HG03378 (cell line): ENCODE measurements around the gene ERFL.

Experiments
- ATAC-seq: cut with Tn5 transposase; IDR thresholded peaks from one replicate; pipeline ENCODE4 v1.9.1; 2021; ENCODE audit warnings: mild to moderate bottlenecking, moderate library complexity; ENCODE audit not compliant: unreplicated experiment

ERFL gene

DNA sequence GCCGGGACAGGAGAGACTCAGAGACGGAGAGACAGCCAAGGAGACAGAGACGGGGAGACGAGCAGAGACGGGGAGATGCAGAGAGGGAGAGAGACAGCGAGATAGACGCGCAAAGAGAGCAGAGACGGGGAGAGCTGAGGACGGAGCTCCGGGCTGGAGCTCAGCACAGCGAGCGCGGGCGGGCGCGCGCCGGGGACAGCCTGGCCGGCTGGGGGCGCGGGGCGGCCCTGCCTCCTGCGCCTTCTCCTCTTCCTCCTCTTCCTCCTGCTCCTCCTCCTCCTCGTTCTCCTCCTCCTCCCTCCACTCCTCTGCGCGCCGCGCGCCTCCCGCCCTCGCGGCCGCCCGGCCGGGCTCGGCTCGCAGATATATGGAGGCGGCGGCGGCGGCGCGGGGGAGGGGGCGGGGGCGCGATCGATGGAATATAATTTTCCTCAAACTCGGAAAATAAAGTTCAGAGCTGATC is at the start of gene ERFL:
Gene ERFL, minus strand, starts transcription at position 229 of the 463 bp plus-strand sequence. CDS start 15,530 bp downstream, outside the sequence.
- ATAC-seq, result no peak

DNA sequence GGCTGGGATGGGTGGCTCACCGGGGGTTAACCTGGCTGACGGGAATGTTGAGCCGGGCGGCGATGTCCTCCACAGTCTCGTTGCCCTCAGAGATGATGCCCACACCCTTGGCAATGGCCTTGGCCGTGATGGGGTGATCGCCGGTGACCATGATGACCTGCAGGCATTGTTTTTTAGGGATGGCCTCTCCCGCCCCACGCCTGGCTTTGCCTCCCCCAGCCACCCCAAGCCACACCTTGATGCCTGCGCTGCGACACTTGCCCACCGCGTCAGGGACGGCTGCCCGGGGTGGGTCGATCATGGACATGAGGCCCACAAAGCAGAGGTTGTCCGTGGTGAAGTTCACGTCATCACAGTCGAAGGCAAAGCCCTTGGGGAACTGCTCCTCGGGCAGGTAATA is 49.7 kb upstream of the ERFL start:
- no peak for ATAC-seq

DNA sequence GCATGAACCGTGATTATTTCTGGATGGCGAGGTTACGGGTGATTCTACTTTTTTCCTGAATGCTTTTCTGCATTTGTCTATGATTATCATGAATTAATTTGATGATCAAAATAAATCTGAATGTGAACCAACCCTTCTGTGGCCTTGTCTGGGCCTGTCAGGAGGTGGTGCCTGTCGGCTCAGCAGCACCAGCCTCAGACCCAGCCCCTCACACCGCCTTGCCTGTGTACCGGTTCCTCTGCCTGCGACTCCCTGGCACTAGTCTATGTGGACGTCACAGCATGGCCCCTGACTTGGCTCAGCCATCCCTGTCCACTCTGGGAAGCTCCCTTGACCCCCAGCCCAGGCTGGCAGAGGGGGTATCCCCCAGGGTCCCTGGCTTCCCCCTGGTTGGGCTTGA is 46.4 kb upstream of the ERFL start:
- no peak for ATAC-seq

DNA sequence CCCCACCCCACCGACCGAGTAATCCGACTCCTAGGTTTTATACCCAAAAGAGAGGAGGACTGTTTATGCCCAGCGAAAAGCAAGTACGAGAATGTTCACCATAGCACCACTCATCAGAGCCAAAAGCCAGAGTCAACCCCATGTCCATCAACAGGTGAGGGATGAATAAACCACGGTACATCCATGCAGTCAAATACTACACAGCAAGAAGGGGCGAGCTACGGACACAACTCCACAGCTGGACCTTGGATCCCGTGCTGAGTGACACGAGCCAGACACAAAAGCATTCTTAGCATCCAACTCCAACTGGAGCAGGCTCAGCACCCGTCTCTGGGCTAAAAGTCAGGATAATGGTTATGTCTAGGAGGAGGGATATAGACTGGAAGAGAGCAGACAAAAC is 43.1 kb upstream of the ERFL start:
- no peak for ATAC-seq

DNA sequence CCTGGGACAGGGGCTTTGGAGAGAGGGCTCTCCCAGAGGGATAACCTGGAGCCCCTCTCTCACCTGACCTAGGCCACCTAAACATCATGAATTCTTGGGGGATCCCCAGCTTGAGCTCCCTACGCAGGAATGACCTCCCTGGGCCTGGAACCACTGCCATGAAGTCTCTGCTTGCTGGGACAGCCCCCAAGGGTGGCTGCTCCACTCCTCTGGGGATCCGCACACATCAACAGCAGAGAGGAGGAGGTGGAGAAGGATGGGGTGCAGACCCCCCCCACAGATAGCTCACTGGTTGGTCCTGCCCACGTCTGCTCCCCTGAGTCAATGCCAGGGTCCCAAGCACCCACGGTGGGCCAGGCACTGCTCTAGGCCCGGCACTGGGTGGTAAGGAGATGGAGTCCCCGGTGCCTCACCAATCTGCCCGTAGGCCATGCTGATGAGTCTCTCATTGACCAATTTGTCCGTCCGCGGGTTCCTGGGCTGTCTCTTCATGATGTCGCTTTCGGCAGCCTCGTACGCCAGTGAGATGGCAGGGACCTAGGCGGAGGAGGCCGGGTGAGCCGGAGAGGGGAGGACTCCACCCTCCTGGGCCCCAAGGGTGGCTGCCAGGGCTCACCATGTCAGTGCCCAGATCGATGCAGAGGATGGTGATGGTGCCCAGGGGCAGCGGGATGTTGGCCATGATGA is 41.7 kb upstream of the ERFL start:
- no peak for ATAC-seq

DNA sequence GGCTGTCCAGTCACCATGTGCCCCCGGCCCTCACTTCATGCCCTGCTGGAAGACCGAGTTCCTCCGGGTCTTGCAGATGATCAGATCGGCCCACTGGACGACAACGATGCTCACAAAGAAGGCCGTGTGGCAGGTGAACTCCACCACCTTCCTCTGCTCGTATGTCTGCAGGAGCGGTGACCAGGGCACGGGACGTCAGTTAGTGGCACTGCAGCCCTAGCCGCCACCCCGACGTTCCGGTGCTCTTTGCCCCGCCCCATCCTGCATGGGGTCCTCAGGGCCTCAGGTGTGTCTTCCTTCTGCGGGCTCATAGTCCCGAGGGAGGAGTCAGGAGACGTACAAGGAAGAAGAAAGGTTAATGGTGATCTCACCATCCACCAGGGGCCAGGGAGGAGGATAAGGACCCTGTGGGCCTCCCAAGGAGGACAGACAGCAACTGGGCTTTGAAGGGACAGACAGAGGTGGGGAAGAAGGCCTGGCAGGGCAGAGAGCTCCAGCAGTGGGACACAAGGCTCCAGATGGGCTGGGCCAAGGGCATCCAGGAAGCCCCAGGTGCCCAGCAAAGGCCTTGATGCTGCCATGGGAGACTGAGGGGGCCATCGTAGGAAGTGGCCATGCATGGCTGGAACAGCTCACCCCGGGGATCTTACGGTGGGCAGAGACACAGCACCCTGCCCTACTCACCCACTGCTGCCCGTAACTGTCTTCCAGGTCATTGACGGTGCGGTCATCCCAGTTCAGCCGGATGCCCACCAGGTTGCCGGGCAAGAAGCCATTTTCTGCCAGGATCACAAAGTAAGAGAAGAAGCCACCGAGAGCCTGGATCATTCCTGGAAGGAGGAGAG is 40.7 kb upstream of the ERFL start:
- no peak for ATAC-seq

DNA sequence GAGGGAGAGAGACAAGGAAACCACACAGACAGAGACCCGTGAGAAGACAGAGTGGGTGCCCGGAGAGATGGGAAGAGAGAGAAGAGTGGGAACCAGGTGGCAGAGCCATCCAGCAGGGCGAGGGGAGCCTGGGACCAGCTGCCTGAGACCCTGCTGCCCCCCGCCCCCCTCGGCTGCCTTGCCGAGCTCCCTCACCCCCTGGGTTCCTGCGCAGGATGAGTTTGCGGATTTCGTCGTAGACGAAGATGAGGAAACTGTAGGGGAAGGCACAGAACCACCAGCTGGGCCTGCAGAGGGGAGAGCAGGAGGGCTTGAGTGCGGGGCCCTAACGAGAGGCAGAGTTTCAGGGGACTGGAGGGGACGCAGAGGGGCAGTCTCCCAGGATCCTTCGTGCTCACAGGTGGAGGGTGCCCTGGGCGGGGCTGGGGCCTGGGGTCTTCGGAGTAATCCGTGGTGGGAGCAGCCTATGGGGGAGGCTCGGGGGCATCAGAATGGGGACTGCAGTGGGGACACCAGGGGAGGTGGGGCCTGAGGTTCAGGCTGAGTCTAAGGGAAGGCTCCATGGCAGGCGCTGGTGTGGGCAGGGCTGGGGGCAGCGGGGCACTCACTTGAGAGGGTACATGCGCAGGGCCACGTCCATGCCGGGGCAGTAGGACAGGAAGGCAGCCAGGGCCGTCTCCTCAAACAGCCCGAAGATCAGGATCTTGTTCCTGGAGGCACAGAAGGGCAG is 39.0 kb upstream of the ERFL start:
- no peak for ATAC-seq

DNA sequence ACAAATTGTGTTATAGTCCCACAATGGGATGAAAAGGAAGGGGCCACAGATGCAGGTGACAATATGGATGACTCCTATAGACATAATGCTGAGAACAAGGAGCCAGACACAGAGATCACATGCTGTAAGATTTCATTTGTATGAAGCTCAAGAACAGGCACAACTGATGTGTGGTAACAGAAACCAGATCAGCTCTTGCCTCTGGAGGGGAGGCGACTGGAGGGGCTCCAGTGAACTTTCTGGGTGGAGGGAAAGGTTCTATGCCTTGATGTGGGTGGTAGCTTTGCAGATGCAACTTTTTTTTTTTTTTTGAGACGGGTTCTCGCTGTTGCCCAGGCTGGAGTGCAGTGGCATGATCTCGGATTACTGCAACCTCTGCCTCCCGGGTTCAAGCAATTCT is 36.9 kb upstream of the ERFL start:
- no peak for ATAC-seq

DNA sequence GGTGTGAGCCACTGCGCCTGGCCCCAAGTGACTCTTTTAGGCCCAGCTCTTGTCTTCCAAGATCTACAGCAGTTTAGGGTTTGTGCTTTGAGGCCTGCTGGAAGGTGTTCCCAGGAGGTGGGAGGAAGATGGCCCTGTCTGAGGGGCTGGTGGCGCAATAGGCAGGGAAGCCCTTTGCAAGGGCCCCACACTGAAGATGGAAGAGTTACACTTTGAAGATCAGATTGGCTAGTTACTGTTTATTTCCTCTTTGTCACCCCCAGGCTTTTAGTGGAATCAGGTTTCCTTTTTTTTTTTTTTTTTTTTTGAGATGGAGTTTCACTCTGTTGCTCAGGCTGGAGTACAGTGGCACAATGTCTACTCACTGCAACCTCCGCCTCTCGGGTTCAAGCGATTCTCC is 32.7 kb upstream of the ERFL start:
- ATAC-seq, result no peak

DNA sequence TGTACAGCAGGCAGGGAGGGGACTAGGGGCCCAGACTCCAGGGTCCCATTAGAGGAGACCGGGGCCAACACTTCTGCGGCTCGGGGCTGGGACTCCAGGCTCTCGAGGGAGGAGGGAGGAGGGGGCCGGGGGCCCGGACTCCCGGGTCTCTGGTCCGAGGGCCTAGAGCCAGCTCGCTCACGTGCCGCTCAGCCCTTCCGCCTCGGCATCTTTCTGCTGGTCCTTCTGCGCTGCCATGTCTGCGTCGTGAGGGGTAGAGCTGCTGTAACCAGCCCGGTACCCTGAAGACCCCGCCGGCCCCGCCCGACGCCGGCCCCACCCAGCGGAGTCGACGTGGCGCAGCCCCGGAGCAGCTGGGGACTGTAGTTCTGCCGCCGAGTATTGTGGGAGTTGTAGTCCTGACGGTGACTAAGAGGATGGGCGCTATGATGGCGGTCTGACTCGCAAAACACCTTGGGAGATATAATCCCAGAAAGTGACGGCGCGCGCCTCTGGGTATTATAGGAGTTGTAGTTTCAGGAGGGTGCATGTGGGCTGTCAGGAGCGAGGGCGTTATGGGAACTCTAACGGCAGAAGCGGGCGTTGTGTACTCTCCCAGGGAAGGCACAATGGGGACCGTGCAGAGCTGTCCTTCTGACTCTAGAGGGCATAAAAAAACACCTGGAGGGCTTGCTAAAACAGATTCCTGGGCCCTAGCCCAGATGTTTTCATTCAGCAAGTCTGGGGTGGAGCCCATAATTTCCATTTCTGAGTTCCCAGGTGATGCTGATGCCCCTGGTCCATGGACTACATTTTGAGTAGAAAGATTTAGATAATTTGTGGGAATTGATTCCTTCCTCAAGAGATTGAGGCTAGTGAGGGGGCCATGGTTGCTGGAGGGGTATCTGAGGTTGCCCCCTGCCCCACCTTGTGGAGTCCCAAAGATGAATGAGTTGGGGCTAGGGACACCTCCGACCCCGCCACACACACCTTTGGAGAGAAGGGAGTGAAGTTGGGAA is 31.1 kb upstream of the ERFL start, which contains the start of gene RABAC1:
Gene RABAC1, minus strand, starts transcription at position 266 of the 998 bp plus-strand sequence. Its CDS starts 29 bp downstream, at position 237.
- ATAC-seq, result peak; percentile 79

DNA sequence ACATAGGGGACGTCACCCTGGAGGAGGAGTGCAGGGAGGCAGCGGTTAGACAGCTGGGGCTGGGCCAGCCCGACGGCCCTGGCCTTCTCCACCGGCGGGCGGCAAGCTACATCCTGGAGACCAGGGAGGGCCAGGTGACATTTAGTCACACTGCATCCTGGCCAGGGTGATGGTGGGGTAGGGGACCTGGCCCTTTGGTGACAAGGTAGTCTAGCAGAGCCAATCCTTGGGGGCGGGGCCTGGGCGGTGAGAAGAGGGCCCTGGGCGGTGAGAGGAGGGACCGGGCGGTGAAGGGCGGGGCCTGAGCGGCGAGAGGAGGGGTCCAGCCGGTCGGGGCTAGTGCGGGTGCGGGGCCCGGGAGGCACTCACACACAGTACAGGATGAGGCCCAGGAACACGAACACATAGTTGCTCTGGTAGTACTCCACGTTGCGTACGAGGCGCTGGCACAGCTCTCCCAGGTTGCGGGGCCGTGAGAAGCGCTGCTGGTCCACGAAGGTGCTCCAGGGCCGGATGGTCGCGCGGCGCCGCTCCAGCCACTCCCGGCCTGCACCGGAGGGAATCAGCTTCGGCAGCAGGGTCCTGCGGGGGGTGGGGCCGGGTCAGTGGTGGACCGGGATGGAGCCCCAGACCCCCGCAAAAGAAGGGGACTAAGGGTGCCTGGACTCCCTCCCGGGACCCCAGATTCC is 30.3 kb upstream of the ERFL start:
- ATAC-seq, result no peak

DNA sequence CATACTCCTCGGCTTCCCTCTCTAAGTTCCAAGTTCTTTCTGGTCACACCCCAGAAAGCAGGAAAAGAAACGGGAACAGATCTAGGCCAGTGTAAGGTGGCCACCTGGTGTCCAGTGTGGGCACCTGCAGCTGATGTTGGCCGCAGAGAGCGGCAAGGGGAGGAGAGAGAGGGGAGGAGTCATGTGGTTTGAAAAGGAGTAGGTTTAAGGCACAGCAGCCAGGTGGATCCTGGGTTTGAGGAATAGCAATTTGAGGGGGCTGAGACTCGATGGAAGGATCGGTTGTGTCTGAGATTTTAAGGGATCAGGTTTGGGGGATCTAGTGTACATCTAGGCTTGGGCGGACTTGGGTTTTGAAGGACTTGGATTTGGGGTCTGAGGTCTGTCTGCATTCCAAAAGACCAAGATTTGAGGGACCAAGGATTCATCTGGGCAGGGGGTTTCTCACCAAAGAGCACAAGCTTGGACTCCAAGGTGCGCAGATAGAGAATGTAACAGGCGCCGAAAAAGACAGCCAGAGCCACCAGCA is 29.7 kb upstream of the ERFL start:
- ATAC-seq, result no peak

DNA sequence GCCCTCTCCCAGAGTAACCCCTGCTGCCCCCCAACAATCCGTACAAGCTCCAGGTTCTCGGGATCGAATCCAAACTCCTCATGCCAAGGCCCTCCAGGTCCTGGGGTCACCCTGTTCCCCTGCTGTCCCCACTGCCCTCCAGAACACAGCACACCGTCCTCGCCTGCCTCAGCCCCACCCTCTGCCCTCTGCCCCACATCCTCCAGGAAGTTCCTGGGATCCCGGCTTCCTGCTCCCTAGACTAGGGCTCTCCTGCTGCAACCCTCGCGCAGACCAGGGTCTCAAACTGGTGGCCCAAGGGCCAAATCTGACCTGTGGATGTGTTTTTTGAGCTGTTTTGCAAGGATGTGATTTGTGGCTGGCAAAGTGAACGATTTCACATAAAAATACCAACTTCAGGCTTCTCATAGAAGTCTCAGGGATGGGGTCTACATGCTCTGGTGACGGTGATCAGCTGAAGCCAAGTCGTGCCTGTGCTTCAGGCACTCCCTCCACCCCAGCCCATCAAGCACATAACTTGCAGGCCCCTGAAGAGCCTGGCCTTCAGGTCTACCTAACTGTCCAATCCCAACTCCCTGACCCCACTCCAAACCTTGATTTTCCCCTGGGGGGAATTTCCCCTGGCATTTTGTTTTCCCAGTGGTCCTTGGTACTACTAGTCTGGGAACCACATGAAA is 29.1 kb upstream of the ERFL start:
- ATAC-seq, result no peak

DNA sequence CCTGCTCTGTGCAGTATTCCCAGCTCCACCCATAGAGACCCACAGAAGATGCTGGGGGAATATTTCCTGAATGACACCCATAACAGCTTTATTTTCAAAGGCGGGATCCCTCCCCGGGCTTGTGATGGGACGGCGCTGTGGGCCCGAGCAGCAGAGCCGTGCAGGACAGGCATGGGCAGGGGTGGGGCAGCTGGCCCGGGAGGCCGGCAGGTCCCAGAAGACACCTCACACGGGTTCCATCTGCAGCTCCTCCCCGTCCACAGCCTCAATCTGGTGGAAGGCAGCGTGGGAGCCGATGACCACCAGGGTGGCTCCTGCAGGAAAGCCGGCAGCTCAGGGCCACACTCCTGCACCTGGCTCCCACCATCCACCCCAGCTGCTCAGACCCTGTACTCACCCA is 28.4 kb upstream of the ERFL start:
- no peak for ATAC-seq

DNA sequence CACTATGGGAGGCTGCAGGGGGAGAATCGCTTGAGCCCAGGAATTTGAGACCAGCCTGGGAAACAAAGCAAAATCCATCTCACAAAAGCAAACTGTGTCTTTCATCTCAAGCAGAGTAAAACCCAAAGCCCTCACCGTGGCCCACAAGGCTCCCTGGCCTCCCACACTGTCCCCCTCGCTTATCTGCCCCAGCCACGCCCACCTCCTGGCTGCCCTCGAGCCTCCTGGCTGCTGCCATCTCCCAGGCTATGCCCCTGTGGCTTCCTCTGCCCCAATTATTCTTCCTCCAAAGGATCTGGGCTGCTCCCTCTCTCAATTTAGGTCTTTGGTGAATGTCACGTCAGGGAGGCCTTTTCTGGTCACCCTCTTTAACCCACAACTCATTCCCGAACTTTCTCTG is 27.3 kb upstream of the ERFL start:
- no peak for ATAC-seq

DNA sequence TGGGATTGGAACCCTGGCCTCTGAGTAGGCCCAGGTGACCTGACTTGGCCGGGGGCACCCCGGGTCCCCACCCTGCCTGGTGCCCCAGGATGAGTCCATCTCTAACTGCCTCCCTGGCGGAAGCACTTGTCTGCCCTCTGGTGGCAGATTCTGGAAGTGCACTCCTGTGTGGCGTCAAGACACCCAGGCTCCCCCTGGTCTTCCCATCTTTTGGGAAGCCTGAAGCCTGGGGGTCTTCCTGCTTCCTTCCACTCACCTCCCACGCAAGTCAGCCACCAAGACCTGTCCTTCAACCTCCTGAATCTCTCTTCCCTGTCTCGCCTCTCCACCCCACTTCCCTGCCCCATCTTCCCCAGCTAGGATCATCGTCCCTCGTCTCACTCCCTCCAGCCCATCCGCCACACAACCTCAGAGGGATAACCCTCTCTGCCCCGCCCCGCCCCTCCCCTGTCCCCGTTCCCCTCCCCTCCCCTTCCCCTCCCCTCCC is 23.5 kb upstream of the ERFL start:
- no peak for ATAC-seq

DNA sequence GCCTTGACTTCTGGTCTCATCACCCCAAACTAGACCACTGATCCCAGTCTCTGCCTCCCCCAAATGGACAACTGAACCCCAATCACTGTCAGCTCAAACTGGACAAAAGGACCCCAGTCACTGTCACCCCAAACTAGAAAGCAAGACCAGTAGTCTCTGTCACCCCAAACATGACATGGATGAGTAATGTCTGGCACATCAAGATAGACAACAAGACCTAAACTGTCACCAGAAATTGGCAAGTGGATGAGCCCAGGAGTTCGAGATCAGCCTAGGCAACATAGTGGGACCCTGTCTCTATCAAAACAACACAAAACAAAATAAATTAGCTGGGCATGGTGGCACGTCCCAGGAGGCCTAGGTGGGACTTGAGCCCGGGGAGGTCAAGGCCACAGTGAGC is 18.8 kb upstream of the ERFL start:
- ATAC-seq, result no peak

DNA sequence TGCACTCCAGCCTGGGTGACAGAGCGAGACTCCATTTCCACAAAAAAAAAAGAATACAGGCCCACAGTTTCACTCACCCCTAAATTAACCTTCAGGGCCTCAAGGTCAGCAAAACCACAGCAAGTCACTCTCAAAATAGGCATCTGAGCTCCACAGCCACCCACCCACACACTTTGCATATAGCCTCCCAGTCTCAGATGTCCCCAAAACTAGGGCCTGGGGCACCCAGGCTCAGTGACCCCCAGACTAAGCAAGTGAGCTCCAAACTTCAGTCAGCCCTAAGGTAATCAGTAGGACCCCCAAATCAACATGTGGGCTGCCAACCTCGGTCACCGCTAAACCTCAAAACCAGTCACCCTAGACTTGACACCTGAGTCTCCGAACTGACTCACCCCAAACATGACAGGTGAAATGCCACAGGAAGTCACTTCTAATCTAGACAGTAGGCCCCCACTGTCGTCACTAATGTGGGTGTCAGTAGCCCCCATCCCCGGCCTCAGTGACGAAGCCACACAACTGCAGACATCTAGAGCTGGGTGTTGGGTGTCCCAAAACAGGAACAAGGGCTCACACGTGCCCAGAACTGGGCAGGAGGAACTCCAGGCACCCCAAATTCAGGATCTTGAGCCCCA is 17.0 kb upstream of the ERFL start:
- ATAC-seq, result peak; percentile 80
